Activated T-helper 9 cell treated with anti-CD3 and anti-CD28 coated beads, Interleukin-2, amount 50 U/mL, for 16 hours (primary cell): ENCODE data around the gene PRKN.

Experiments used
- DNase-seq: peaks from one replicate; pipeline ENCODE4 v3.0.0-alpha.2; 2020; ENCODE audit warnings: low read depth

PRKN gene

DNA sequence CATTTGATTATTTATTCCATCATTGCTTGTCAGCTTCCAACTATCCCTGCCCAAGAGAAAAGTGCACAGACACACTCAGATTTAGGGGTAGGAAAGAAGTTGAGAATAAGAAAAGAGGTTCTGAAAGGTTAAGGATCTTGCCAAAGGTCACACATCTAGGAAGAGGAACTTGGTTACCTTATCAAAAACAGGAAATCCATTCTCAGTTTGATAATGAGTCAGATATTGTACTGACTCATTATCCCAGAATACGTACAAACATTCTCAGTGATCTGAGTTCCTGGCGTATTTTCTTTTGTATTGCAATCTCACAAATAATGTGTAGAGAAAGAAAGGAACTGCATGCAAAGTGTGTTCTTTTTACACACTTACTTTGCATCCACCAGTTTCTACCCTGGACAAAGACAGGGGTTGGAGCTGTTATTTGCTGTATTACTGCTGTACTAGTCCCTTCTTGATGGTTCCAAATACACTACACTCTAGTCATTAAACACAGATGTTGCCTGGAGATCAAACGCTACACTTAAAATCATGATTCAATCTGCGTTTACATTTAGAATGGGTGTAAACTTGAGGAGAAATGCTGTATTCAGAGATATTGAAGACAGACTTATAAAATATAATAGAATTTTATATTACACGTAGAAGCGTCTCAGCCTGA is 545.7 kb downstream of the PRKN start:
- no peak for DNase-seq

DNA sequence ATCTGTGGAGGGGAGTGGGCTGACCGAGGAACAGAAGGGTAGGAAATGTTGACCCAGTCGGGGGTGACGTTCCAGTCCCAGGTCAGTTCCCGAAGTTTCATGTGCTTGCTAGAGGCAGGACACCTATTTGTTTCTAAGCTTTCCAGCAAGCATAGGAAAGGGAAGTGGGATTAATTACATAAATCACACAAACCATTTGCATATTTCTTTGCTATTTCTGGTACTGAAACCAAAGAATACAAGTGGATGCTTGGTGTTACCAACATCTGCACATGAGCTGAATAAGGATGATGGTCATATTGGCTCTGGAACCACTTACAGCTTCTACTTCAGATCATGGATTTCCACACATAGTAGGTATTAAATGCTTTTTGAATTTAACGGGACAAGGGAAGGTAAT is 546.5 kb downstream of the PRKN start:
- DNase-seq: no peak

GRCh38 chr6:162179196-162179951 is 548.2 kb downstream of the PRKN start:
- DNase-seq: no peak

DNA sequence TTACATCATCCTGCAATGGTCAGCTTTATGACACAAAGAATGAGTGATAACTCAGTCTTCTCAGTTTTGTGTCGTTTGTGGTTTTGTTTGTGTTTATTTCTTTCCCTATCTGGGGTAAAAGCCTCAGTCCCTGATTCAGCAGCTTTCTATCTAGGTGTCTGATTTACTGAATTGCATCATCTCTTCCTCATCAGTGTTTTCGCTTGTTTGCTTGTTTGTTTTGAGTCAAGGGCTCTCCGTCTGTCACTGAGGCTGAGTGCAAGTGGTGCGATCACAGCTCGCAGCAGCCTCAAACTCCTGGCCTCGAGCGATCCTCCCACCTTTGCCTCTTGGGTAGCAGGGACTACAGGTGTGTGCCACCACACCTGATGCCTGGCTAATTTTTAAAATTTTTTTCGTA is 548.9 kb downstream of the PRKN start:
- no peak for DNase-seq

DNA sequence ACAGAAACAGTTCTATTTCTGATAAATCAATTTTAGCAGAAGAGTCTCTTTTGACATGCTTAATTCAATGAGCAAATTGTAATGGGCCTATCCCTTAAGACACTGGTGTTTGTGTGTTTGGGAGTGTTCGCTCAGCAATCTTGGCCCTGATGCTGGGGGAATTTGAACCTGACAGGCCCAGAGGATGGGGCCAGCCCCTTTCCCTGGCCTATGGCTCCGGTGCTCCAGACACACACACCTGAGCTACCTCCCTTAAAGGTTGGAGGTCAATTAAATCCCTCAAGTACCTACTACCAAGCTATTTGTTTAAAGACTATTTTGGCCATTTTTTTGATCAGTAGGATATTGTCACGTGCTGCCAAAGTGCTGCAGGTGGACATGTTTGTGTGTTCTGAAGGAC is 549.3 kb downstream of the PRKN start:
- no peak for DNase-seq

DNA sequence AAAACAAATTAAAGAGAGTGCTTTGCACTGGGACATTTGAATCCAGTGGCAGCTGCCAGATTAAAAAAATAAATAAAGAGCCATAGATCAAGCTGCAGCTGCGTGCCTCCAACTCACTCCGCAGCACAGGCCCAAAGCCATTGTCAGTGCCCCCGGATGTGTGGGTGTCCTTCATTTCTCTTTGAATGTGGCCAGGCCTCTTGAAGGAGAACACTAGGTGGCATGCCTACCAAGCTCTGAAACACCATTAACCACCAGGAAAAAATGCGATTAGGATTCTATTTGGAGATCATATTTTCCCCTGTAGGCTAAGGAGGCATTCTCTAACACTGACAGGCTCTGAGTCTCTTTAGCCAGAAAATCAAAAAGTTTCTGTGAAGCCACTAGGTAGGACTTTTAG is 549.8 kb downstream of the PRKN start:
- no peak for DNase-seq

GRCh38 chr6:162173466-162173865 is 554.1 kb downstream of the PRKN start:
- no peak for DNase-seq

- no peak for DNase-seq
Measured at GRCh38 chr6:162165479-162165878, 562.1 kb downstream of the PRKN start.

GRCh38 chr6:162157167-162157870 is 570.2 kb downstream of the PRKN start:
- no peak for DNase-seq

GRCh38 chr6:162156146-162156545 is 571.4 kb downstream of the PRKN start:
- DNase-seq: no peak

DNA sequence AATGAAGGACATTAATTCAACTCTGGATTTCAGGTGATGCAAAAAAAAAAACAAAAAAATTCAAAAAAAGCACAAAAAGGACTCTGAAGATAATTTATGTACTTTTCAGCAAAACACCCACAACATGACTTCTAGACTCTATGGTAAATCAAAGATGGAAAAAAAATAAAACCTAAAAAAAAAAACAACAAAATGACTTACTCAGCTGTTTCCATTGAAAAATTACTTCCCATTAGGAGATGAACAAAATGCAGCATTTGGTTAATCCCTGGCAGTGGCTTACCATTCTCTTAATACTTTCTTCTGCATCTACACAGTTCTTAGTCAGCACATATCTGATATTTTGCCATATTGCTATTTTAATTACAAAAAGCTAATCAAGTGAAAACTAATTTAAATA is 572.6 kb downstream of the PRKN start:
- no peak for DNase-seq

DNA sequence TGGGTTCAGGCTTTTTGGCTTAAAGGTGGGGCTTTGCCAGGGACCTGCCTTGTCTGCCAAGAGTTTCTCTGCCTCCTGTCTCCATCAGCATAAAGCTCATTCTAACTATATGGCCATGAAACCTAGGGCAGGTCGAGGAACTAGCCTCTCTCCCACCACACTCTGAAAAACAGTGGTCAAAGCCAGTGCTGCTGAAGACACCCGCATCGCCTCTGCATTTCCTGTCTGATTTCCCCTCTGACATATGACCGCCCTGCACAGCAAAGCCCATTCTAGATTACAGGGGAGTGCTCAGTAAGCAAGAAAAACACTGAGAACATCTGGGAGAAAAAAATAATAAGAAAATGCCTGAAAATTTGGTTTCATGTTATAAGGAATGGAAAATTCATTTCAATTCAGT is 573.6 kb downstream of the PRKN start:
- DNase-seq: no peak

DNA sequence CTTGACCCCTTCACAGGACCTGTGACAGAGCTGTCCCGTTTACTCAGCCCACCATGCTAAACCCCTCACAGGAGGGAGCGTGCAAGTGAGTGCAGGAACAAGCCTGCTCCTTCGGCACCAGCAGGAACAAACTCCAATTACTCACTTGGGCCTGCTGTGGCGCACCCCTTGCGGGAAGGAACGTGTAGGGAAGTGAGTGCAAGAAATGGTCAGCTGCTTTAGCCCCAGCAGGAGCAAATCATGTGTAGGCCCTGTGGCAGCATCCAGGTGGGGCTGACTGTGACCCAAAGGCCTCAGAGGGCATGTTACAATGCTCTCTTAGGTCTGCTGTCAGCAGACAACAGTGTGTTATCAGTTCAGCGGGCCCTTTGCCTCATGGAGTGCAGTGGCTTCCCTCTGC is 574.4 kb downstream of the PRKN start:
- no peak for DNase-seq

- no peak for DNase-seq
Measured at GRCh38 chr6:162151021-162151665, 576.4 kb downstream of the PRKN start.

GRCh38 chr6:162150295-162150694 is 577.3 kb downstream of the PRKN start:
- DNase-seq: no peak

- no peak for DNase-seq
Measured at GRCh38 chr6:162149786-162150185, 577.8 kb downstream of the PRKN start.

- DNase-seq: no peak
Measured at GRCh38 chr6:162147805-162148204, 579.8 kb downstream of the PRKN start.

DNA sequence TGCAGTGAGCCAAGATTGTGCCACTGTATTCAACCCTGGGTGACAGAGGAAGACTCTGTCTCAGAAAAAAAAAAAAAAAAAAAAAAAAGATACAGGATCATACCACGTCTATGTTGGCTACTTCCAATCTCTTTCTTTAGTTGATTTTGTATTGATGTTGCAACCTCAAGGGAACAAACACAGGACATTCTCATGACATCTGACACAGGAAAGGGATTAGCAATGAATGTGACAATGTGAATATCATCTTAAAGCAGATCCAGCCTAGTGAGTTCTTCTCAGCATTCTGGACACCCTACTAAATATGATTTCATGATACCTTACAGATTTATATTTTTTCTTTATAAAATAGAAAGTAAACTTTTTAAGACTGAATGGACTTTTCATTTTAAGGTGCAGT is 580.3 kb downstream of the PRKN start:
- no peak for DNase-seq

- DNase-seq: no peak
Measured at GRCh38 chr6:162140251-162140852, 587.2 kb downstream of the PRKN start.

- DNase-seq: no peak
Measured at GRCh38 chr6:162125659-162126058, 601.9 kb downstream of the PRKN start.

DNA sequence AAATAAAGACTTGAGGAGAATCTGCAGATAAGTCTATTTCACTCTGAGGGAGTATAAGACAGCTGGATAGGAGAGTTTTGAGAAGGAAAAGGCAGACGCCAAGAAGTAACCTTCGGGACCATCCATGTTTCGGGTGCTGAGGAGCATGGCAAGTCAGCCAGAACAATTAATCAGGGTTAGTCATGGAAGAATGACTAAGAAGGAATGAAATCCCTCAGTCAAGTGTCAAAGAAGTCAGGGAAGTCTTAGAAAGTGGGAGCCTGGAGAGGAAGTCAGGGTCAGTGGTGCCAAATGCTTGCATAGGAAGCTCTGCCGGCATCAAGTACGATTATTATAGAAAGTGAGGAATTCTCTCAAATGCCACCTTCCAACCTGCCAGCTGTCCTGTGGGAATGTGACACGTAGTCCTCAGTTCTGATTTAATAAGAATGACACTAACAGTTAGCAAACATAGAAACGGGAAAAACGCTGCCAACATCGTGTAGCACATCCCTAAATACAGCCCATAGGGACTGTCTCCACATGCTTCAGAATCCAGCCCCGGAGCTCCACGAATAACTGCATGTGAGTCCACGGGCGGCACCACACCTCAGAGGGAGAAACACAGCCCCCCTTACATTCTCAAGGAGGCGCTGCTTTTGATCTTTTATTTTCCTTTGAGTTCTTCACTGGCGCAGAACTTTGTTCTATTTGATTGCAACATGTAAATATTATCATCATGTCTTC is 602.7 kb downstream of the PRKN start:
- DNase-seq: no peak

DNA sequence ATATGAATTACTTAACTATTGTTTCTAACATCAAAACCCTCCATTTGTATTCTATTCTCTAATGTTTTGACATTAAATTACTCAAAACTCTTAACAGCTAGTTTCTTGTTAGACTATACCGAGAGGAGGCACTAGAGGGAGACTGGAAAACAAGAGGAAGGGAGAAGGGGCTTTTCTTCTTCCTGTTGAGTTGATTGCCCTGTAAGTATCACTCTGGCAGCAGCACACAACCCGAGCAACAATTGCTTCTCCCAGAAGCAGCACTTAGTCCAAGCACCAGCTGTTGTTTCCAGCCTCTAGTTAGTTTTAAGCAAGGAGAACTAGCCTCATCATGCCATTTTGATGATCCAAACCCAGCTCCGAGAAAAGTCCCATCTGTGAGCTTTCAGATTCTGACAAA is 603.8 kb downstream of the PRKN start:
- no peak for DNase-seq
